MM.1S (cell line): ENCODE results near the gene TGFB2.

Source experiments
- DNase-seq: peaks from one replicate; pipeline ENCODE4 v3.0.0-alpha.2; 2015
- H2AFZ ChIP-seq: fragments of 300-600 bp; sonication (generic); 2 replicates; pipeline ENCODE4 v1.6.0; 2016; ENCODE audit warnings: antibody characterized with exemption, low read length
- H3F3A ChIP-seq: fragments of 300-600 bp; sonication (generic); 2 replicates; pipeline ENCODE4 v1.6.1; 2016; ENCODE audit warnings: mild to moderate bottlenecking, antibody characterized with exemption, low read length, moderate library complexity, mixed read lengths; ENCODE audit not compliant: insufficient read depth
- H3K27ac ChIP-seq: fragments of 300-600 bp; sonication (generic); 2 replicates; pipeline ENCODE4 v1.5.1; 2016; ENCODE audit warnings: mild to moderate bottlenecking, low read length
- H3K27me3 ChIP-seq: fragments of 300-600 bp; sonication (generic); replicated peaks from 2 replicates; pipeline ENCODE4 v1.6.0; 2016; ENCODE audit warnings: low read length; ENCODE audit not compliant: insufficient read depth
- H3K36me3 ChIP-seq: fragments of 300-600 bp; sonication (generic); replicated peaks from 2 replicates; pipeline ENCODE4 v1.6.1; 2016; ENCODE audit warnings: mild to moderate bottlenecking, low read length, mixed read lengths; ENCODE audit not compliant: insufficient read depth
- H3K4me1 ChIP-seq: fragments of 300-600 bp; sonication (generic); 2 replicates; pipeline ENCODE4 v1.6.1; 2016; ENCODE audit warnings: low read length, mixed read lengths
- H3K4me2 ChIP-seq: fragments of 300-600 bp; sonication (generic); 2 replicates; pipeline ENCODE4 v1.6.0; 2016; ENCODE audit warnings: low read depth, low read length
- H3K4me3 ChIP-seq: fragments of 300-600 bp; sonication (generic); 2 replicates; pipeline ENCODE4 v1.5.1; 2016; ENCODE audit warnings: low read length, mixed read lengths
- H3K79me2 ChIP-seq: fragments of 300-600 bp; sonication (generic); 2 replicates; pipeline ENCODE4 v1.6.1; 2016; ENCODE audit warnings: mixed run types, low read length, mixed read lengths
- H3K9ac ChIP-seq: fragments of 300-600 bp; sonication (generic); 2 replicates; pipeline ENCODE4 v1.6.1; 2016; ENCODE audit warnings: low read length, mixed read lengths
- H3K9me2 ChIP-seq: fragments of 300-600 bp; sonication (generic); replicated peaks from 2 replicates; pipeline ENCODE4 v1.6.1; 2016; ENCODE audit warnings: mild to moderate bottlenecking, low read length, mixed read lengths; ENCODE audit not compliant: insufficient read depth
- H3K9me3 ChIP-seq: fragments of 300-600 bp; sonication (generic); replicated peaks from 2 replicates; pipeline ENCODE4 v1.6.1; 2016; ENCODE audit warnings: mild to moderate bottlenecking, low read length, mixed read lengths; ENCODE audit not compliant: insufficient read depth
- H4K20me1 ChIP-seq: fragments of 300-600 bp; sonication (generic); 2 replicates; pipeline ENCODE4 v1.6.1; 2016; ENCODE audit warnings: mild to moderate bottlenecking, low read length, moderate library complexity, mixed read lengths; ENCODE audit not compliant: insufficient read depth
- CTCF ChIP-seq: fragments of 300-600 bp; sonication (generic); IDR thresholded peaks from 2 replicates; pipeline ENCODE4 v1.5.1; 2016; ENCODE audit warnings: antibody characterized with exemption, low read length, mixed read lengths
- EZH2 ChIP-seq: fragments of 300-600 bp; sonication (generic); optimal IDR thresholded peaks from 2 replicates; pipeline ENCODE3; 2017; ENCODE audit warnings: low read depth, mild to moderate bottlenecking, antibody characterized with exemption, low read length, mixed read lengths
- EZH2phosphoT487 ChIP-seq: fragments of 300-600 bp; sonication (generic); IDR thresholded peaks from 2 replicates; pipeline ENCODE4 v1.6.1; 2018; ENCODE audit warnings: antibody characterized with exemption, low read length

Gene TGFB2

DNA sequence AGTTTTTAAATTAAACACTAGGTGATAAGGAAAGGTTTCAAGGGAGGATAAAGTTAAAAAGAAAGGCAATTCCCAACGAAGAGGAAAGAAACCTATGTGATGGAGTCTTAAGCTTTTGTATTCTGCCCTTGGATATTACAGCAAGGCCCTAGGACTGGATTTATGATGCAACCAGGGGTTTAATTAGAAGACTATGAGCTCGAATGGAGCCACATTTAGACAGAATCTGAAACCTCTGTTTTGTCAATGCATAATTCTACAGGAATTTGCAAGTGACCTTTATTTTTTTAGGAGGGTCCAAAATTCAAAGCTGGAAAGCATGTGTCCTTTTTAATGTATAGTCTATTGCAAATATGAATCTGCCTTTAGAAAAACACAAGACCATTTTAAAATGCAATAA is 37.9 kb downstream of the TGFB2 start:
- no peak overlapping the region for H3K9ac ChIP-seq
- no peaks in the 10 kb centered on the region for H4K20me1 ChIP-seq
- DNase-seq: no peak
- no peak overlapping the region for H3K27ac ChIP-seq
- H3K36me3 ChIP-seq: no peaks in the 10 kb centered on the region
- no peak overlapping the region for H2AFZ ChIP-seq
- no peaks in the 10 kb centered on the region for H3F3A ChIP-seq
- H3K4me2 ChIP-seq: no peak overlapping the region
- H3K9me3 ChIP-seq: no peaks in the 10 kb centered on the region
- TF ChIP-seq CTCF (no peak), EZH2 (no peak), EZH2phosphoT487 (no peak)
- no peaks in the 10 kb centered on the region for H3K4me1 ChIP-seq
- H3K9me2 ChIP-seq: no peaks in the 10 kb centered on the region
- no peaks in the 10 kb centered on the region for H3K27me3 ChIP-seq
- H3K4me3 ChIP-seq: no peak overlapping the region
- H3K79me2 ChIP-seq: no peaks in the 10 kb centered on the region

GRCh38 chr1:218383681-218384080 is 38.5 kb downstream of the TGFB2 start:
- H3K9me3 ChIP-seq: no peaks in the 10 kb centered on the region
- DNase-seq: no peak
- no peaks in the 10 kb centered on the region for H3K9me2 ChIP-seq
- H3K4me3 ChIP-seq: no peak overlapping the region
- no peaks in the 10 kb centered on the region for H3K36me3 ChIP-seq
- no peaks in the 10 kb centered on the region for H3F3A ChIP-seq
- H4K20me1 ChIP-seq: no peaks in the 10 kb centered on the region
- TF ChIP-seq CTCF (no peak), EZH2 (no peak), EZH2phosphoT487 (no peak)
- no peak overlapping the region for H3K27ac ChIP-seq
- no peak overlapping the region for H2AFZ ChIP-seq
- H3K4me2 ChIP-seq: no peak overlapping the region
- no peaks in the 10 kb centered on the region for H3K79me2 ChIP-seq
- no peaks in the 10 kb centered on the region for H3K27me3 ChIP-seq
- H3K9ac ChIP-seq: no peak overlapping the region
- no peaks in the 10 kb centered on the region for H3K4me1 ChIP-seq

DNA sequence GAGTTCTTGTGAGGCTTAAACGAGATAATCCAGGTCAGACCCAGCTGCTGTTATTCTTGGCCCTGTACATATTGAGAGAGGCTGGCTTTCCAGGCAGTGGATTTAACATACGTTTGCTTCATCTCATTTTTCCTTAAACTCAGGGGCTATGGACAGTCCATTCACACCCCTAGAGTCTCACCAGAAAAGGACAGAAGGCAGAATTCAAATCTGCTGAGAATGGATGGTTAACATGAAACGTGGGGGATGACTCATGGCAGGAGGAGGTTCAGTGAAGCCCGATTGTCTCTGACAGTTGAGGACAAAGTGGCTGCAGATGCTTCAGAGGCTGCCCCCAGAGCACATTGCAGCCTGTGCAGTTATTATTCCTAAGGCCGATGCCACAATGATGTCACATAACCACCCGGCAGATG is 39.5 kb downstream of the TGFB2 start:
- TF ChIP-seq EZH2 (no peak), CTCF (no peak), EZH2phosphoT487 (no peak)
- H3K4me3 ChIP-seq: no peak overlapping the region
- H3K27me3 ChIP-seq: no peaks in the 10 kb centered on the region
- no peaks in the 10 kb centered on the region for H4K20me1 ChIP-seq
- no peak overlapping the region for H3K27ac ChIP-seq
- DNase-seq: no peak
- no peak overlapping the region for H3K9ac ChIP-seq
- H3K79me2 ChIP-seq: no peaks in the 10 kb centered on the region
- H2AFZ ChIP-seq: no peak overlapping the region
- no peaks in the 10 kb centered on the region for H3F3A ChIP-seq
- H3K4me1 ChIP-seq: no peaks in the 10 kb centered on the region
- H3K36me3 ChIP-seq: no peaks in the 10 kb centered on the region
- H3K9me2 ChIP-seq: no peaks in the 10 kb centered on the region
- H3K4me2 ChIP-seq: no peak overlapping the region
- H3K9me3 ChIP-seq: no peaks in the 10 kb centered on the region

DNA sequence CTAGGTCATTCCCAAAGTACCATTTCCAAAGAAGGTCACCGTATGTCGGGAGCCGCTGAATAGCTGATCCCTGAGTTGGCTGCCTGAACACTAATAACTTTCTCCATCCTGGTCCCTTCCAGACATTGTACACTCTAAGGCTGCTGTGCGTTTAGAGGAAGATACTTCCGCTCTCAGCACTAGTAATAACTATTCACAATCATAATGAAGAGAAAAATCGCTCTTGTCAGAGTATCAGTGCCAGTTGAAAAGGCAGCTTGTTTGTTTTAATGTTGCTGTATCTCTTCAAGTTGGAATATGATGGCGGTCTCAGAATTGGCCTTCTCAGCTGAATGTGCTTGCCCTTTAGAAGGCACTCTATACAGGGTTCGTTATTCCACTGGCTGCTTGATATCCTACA is 43.5 kb downstream of the TGFB2 start:
- Histone ChIP-seq H3K4me1 (no peaks in the 10 kb centered on the region), H3K9ac (no peak overlapping the region), H3K4me3 (no peak overlapping the region), H3K4me2 (no peak overlapping the region), H2AFZ (no peak overlapping the region), H4K20me1 (no peaks in the 10 kb centered on the region), H3K27ac (no peak overlapping the region), H3K27me3 (no peaks in the 10 kb centered on the region), H3K9me2 (no peaks in the 10 kb centered on the region), H3F3A (no peaks in the 10 kb centered on the region), H3K79me2 (no peaks in the 10 kb centered on the region), H3K9me3 (no peaks in the 10 kb centered on the region), H3K36me3 (no peaks in the 10 kb centered on the region)
- DNase-seq: no peak
- no peak for TF ChIP-seq EZH2phosphoT487
- no peak for TF ChIP-seq CTCF
- no peak for TF ChIP-seq EZH2
